ENCODE data around the gene OXTR. TPM values are rescaled to one million over a fixed set of nuclear protein-coding genes. Genes with fewer than 3 reads are reported as not detected.

OXTR gene
- polyA plus RNA-seq, 4 donors, result 0.22 to 0.93 (median 0.39) TPM; not detected in 1

- no peak for DNase-seq
- H3K36me3 ChIP-seq (ENCODE audit: control insufficient read depth in 3 of 3, insufficient read depth in 2 of 3, low read depth in 1 of 3, low read length in 3 of 3), result no peaks in the 10 kb centered on the region
- no peaks in the 10 kb centered on the region for H3K27me3 ChIP-seq (ENCODE audit: control insufficient read depth in 3 of 3, insufficient read depth in 3 of 3, low read length in 3 of 3)
- H3K27ac ChIP-seq (ENCODE audit: low read depth in 1 of 3, low read length in 2 of 3), result no peak overlapping the region
- FAIRE-seq, result no peak
- 83 to 91% (median 90%) methylated on average over 3 of the region's 3 CpGs for WGBS, 3 donors
- peaks cover 0 to 3% of the 10 kb centered on the region in 2 donors for H3K9me3 ChIP-seq (ENCODE audit: control insufficient read depth in 2 of 2, insufficient read depth in 1 of 2, low read depth in 1 of 2, low read length in 1 of 2)
- no peaks in the 10 kb centered on the region for H3K4me1 ChIP-seq (ENCODE audit: control insufficient read depth in 3 of 3, insufficient read depth in 2 of 3, low read depth in 1 of 3, low read length in 2 of 3)
- no peak overlapping the region for H3K4me3 ChIP-seq (ENCODE audit: low read depth in 1 of 3, low read length in 3 of 3)
Observed at GRCh38 chr3:8794247-8794646, 24.8 kb upstream of the OXTR start.

DNA sequence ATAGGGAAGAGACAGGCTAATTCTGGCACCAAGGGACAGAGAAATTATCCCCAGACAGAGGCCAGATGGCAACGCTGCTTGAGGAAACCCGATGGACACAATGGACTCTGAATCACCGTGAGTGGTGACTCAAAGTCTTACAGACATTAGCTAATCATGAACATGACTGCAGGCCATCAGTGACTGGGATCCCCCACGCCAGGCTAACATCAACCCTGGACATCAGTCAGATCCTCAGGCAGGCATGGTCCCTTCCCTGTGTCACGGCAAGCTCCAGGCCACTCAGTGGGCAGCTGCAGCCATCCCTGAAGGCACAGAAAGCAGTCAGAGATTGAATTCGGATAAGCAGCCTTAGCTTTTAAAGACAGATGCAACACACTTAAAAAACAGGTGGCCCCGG, 23.8 kb upstream of the OXTR start:
- 89 to 96% (median 93%) methylated on average over 7 of the region's 7 CpGs for WGBS, 3 donors
- Histone ChIP-seq H3K27ac (ENCODE audit: low read depth in 1 of 3, low read length in 2 of 3) (no peak overlapping the region), H3K4me1 (ENCODE audit: control insufficient read depth in 3 of 3, insufficient read depth in 2 of 3, low read depth in 1 of 3, low read length in 2 of 3) (no peaks in the 10 kb centered on the region), H3K36me3 (ENCODE audit: control insufficient read depth in 3 of 3, insufficient read depth in 2 of 3, low read depth in 1 of 3, low read length in 3 of 3) (no peaks in the 10 kb centered on the region), H3K27me3 (ENCODE audit: control insufficient read depth in 3 of 3, insufficient read depth in 3 of 3, low read length in 3 of 3) (no peaks in the 10 kb centered on the region), H3K9me3 (ENCODE audit: control insufficient read depth in 2 of 2, insufficient read depth in 1 of 2, low read depth in 1 of 2, low read length in 1 of 2) (peaks cover 0 to 3% of the 10 kb centered on the region in 2 donors), H3K4me3 (ENCODE audit: low read depth in 1 of 3, low read length in 3 of 3) (no peak overlapping the region)
- DNase-seq, result no peak
- no peak for FAIRE-seq

DNA sequence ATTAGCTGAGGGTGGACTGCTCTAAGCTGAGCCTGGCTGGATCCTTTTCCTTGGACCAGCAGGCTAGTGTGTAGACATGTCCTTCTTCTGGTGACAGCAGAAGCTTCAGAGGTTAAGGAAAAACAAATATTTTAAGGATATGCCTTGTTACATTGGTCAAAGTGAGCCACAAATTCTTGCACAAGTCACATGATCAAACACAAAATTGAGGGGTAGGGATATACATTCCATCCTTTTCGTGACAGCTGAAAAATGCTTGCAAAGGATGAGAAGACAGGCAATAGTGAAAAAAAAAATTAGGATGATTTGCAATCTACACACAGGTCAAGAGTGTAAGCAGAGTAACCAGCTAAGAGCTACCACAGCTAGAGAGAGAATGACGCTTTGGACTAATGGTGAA, 21.1 kb upstream of the OXTR start:
- Histone ChIP-seq H3K27me3 (ENCODE audit: control insufficient read depth in 3 of 3, insufficient read depth in 3 of 3, low read length in 3 of 3) (no peaks in the 10 kb centered on the region), H3K4me3 (ENCODE audit: low read depth in 1 of 3, low read length in 3 of 3) (no peak overlapping the region), H3K27ac (ENCODE audit: low read depth in 1 of 3, low read length in 2 of 3) (no peak overlapping the region), H3K9me3 (ENCODE audit: control insufficient read depth in 2 of 2, insufficient read depth in 1 of 2, low read depth in 1 of 2, low read length in 1 of 2) (peaks cover 0 to 3% of the 10 kb centered on the region in 2 donors), H3K4me1 (ENCODE audit: control insufficient read depth in 3 of 3, insufficient read depth in 2 of 3, low read depth in 1 of 3, low read length in 2 of 3) (no peaks in the 10 kb centered on the region), H3K36me3 (ENCODE audit: control insufficient read depth in 3 of 3, insufficient read depth in 2 of 3, low read depth in 1 of 3, low read length in 3 of 3) (no peaks in the 10 kb centered on the region)
- FAIRE-seq, result no peak
- 79 to 96% (median 90%) methylated on average over 2 of the region's 2 CpGs for WGBS, 3 donors
- no peak for DNase-seq

DNA sequence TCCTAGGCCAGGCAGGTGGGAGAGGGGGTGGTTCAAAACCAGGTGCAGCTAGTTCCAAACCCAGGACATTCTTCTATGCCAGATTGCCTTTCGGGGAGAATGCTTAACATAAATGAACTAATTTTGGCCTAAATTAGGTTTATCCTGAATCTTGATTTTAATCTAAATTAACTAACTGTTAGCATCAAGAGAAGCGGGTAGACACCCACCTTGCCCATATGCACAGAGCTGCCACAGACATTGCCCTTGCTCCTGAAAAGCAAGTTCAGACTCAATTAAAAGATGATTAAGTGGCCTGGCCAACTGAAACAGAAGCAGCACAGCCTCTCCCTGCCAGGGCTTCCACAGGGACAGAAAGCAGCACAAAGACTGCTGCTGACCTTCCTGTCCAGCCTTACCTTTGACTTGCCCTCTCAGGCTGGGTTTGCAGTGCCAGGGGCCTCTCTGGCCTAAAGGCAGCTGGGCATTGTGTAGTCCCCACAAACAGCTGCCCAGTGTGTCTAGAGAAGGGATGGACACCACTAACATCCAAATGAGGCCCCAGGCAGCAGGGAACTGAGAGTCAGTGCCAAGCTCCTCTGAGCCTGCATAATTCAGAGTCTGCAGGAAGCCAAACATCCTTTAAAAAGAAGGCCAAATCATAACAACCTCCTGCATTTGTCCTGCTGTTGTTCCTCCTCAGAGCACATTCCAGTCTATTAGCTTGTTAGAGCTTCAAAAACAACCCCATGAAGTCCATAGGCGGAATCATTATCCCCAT, 15.4 kb upstream of the OXTR start:
- Histone ChIP-seq H3K27me3 (ENCODE audit: control insufficient read depth in 3 of 3, insufficient read depth in 3 of 3, low read length in 3 of 3) (no peaks in the 10 kb centered on the region), H3K36me3 (ENCODE audit: control insufficient read depth in 3 of 3, insufficient read depth in 2 of 3, low read depth in 1 of 3, low read length in 3 of 3) (no peaks in the 10 kb centered on the region), H3K4me1 (ENCODE audit: control insufficient read depth in 3 of 3, insufficient read depth in 2 of 3, low read depth in 1 of 3, low read length in 2 of 3) (no peaks in the 10 kb centered on the region), H3K4me3 (ENCODE audit: low read depth in 1 of 3, low read length in 3 of 3) (no peak overlapping the region), H3K27ac (ENCODE audit: low read depth in 1 of 3, low read length in 2 of 3) (no peak overlapping the region), H3K9me3 (ENCODE audit: control insufficient read depth in 2 of 2, insufficient read depth in 1 of 2, low read depth in 1 of 2, low read length in 1 of 2) (peaks cover 0 to 2% of the 10 kb centered on the region in 2 donors)
- DNase-seq (no peak), FAIRE-seq (no peak)
- WGBS, 3 donors, result 74 to 92% (median 86%) methylated on average over 3 of the region's 3 CpGs

DNA sequence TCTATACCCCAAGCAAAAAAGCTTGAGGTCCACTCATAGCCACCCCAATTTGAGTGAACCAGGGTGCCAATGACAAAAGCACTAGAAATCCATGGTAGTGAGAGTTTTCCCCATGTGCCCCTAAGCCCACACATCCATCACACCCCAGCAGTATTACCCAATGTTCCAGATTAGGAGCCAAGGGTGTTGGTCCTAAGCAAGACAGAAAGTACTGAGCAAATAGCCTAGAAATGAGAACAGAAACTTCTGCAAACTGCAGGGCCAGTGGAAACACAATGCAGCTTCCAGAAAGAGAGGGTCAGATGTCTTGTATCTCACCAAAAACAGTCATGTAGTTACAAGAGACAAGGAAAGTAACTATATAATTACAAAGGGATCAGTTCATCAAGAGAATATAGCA, 10.9 kb upstream of the OXTR start:
- DNase-seq (no peak), FAIRE-seq (no peak)
- Histone ChIP-seq H3K27ac (ENCODE audit: low read depth in 1 of 3, low read length in 2 of 3) (no peak overlapping the region), H3K9me3 (ENCODE audit: control insufficient read depth in 2 of 2, insufficient read depth in 1 of 2, low read depth in 1 of 2, low read length in 1 of 2) (no peaks in the 10 kb centered on the region), H3K36me3 (ENCODE audit: control insufficient read depth in 3 of 3, insufficient read depth in 2 of 3, low read depth in 1 of 3, low read length in 3 of 3) (no peaks in the 10 kb centered on the region), H3K4me1 (ENCODE audit: control insufficient read depth in 3 of 3, insufficient read depth in 2 of 3, low read depth in 1 of 3, low read length in 2 of 3) (no peaks in the 10 kb centered on the region), H3K27me3 (ENCODE audit: control insufficient read depth in 3 of 3, insufficient read depth in 3 of 3, low read length in 3 of 3) (no peaks in the 10 kb centered on the region), H3K4me3 (ENCODE audit: low read depth in 1 of 3, low read length in 3 of 3) (no peak overlapping the region)

DNA sequence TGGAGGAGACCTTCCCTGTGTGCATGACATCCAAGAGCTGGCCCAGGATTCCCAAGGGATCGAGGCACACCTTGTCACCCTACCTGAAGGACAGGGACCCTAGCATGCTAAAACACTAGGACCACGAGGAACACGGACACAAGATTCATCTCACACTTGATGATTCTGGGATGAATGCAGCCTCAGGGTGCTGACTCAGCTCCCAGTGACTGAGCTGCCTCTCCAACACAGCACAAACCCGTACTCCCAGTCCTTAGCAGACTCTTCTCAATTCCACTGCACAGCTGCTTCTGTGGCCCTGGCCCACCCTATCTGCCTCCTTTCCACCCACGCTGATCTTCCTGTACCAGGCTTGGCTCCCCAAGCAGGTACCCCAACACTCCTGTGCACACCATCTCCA, 9.1 kb upstream of the OXTR start:
- Histone ChIP-seq H3K36me3 (ENCODE audit: control insufficient read depth in 3 of 3, insufficient read depth in 2 of 3, low read depth in 1 of 3, low read length in 3 of 3) (no peaks in the 10 kb centered on the region), H3K27ac (ENCODE audit: low read depth in 1 of 3, low read length in 2 of 3) (no peak overlapping the region), H3K27me3 (ENCODE audit: control insufficient read depth in 3 of 3, insufficient read depth in 3 of 3, low read length in 3 of 3) (no peaks in the 10 kb centered on the region), H3K4me1 (ENCODE audit: control insufficient read depth in 3 of 3, insufficient read depth in 2 of 3, low read depth in 1 of 3, low read length in 2 of 3) (no peaks in the 10 kb centered on the region), H3K9me3 (ENCODE audit: control insufficient read depth in 2 of 2, insufficient read depth in 1 of 2, low read depth in 1 of 2, low read length in 1 of 2) (no peaks in the 10 kb centered on the region), H3K4me3 (ENCODE audit: low read depth in 1 of 3, low read length in 3 of 3) (no peak overlapping the region)
- no peak for FAIRE-seq
- DNase-seq, result no peak
- WGBS, 3 donors, result 86 to 91% (median 87%) methylated on average over 5 of the region's 5 CpGs

GRCh38 chr3:8777978-8778267, 8.5 kb upstream of the OXTR start:
- no peaks in the 10 kb centered on the region for H3K27me3 ChIP-seq (ENCODE audit: control insufficient read depth in 3 of 3, insufficient read depth in 3 of 3, low read length in 3 of 3)
- no peak overlapping the region for H3K4me3 ChIP-seq (ENCODE audit: low read depth in 1 of 3, low read length in 3 of 3)
- H3K27ac ChIP-seq (ENCODE audit: low read depth in 1 of 3, low read length in 2 of 3), result no peak overlapping the region
- 69 to 79% (median 77%) methylated on average over 5 of the region's 5 CpGs for WGBS, 3 donors
- no peak for FAIRE-seq
- DNase-seq, result no peak
- H3K9me3 ChIP-seq (ENCODE audit: control insufficient read depth in 2 of 2, insufficient read depth in 1 of 2, low read depth in 1 of 2, low read length in 1 of 2), result no peaks in the 10 kb centered on the region
- no peaks in the 10 kb centered on the region for H3K36me3 ChIP-seq (ENCODE audit: control insufficient read depth in 3 of 3, insufficient read depth in 2 of 3, low read depth in 1 of 3, low read length in 3 of 3)
- H3K4me1 ChIP-seq (ENCODE audit: control insufficient read depth in 3 of 3, insufficient read depth in 2 of 3, low read depth in 1 of 3, low read length in 2 of 3), result no peaks in the 10 kb centered on the region

GRCh38 chr3:8777201-8777977, 8.0 kb upstream of the OXTR start:
- H3K4me3 ChIP-seq (ENCODE audit: low read depth in 1 of 3, low read length in 3 of 3), result no peak overlapping the region
- FAIRE-seq (no peak), DNase-seq (no peak)
- WGBS, 3 donors, result 78 to 91% (median 84%) methylated on average over 5 of the region's 5 CpGs
- no peaks in the 10 kb centered on the region for H3K9me3 ChIP-seq (ENCODE audit: control insufficient read depth in 2 of 2, insufficient read depth in 1 of 2, low read depth in 1 of 2, low read length in 1 of 2)
- H3K36me3 ChIP-seq (ENCODE audit: control insufficient read depth in 3 of 3, insufficient read depth in 2 of 3, low read depth in 1 of 3, low read length in 3 of 3), result no peaks in the 10 kb centered on the region
- H3K4me1 ChIP-seq (ENCODE audit: control insufficient read depth in 3 of 3, insufficient read depth in 2 of 3, low read depth in 1 of 3, low read length in 2 of 3), result no peaks in the 10 kb centered on the region
- H3K27me3 ChIP-seq (ENCODE audit: control insufficient read depth in 3 of 3, insufficient read depth in 3 of 3, low read length in 3 of 3), result no peaks in the 10 kb centered on the region
- no peak overlapping the region for H3K27ac ChIP-seq (ENCODE audit: low read depth in 1 of 3, low read length in 2 of 3)

All from small intestine (tissue), 7 donors.